Osteoblast (primary cell): ENCODE data around the gene PTK6. TPM values are rescaled to one million over a fixed set of nuclear protein-coding genes. Genes with fewer than 3 reads are reported as not detected.

ENCODE experiments used
- DNase-seq: peaks from one replicate; pipeline ENCODE4 v3.0.0; 2011; ENCODE audit warnings: low spot score, mixed read lengths; ENCODE audit not compliant: insufficient read length; ENCODE audit errors: missing footprints
- H2AFZ ChIP-seq: 2 replicates; pipeline ENCODE4 v1.6.0; 2011; ENCODE audit warnings: mild to moderate bottlenecking, low read length
- H3K27ac ChIP-seq: 2 replicates; pipeline ENCODE4 v1.5.1; 2011; ENCODE audit warnings: mild to moderate bottlenecking, low read depth, low read length, moderate library complexity
- H3K27me3 ChIP-seq: 2 replicates; pipeline ENCODE4 v1.6.0; 2012; ENCODE audit warnings: mild to moderate bottlenecking, control low read depth, inconsistent platforms, low read length, moderate library complexity; ENCODE audit not compliant: insufficient read depth
- H3K36me3 ChIP-seq: 2 replicates; pipeline ENCODE4 v1.5.1; 2011; ENCODE audit warnings: mild to moderate bottlenecking, low read length, control low read depth, moderate library complexity; ENCODE audit not compliant: insufficient read depth
- H3K4me1 ChIP-seq: 2 replicates; pipeline ENCODE4 v1.5.1; 2011; ENCODE audit warnings: mild to moderate bottlenecking, low read length, control low read depth, moderate library complexity; ENCODE audit not compliant: insufficient read depth
- H3K4me2 ChIP-seq: 2 replicates; pipeline ENCODE4 v1.6.0; 2011; ENCODE audit warnings: mild to moderate bottlenecking, low read length; ENCODE audit not compliant: insufficient read depth
- H3K4me3 ChIP-seq: fragments of 200-600 bp; sonication (generic); 3 replicates; pipeline ENCODE4 v1.5.1; 2012; ENCODE audit warnings: mild to moderate bottlenecking, low read length, inconsistent platforms; ENCODE audit not compliant: insufficient read depth
- H3K79me2 ChIP-seq: 2 replicates; pipeline ENCODE4 v1.6.0; 2012; ENCODE audit warnings: mild to moderate bottlenecking, low read length, control low read depth, inconsistent platforms; ENCODE audit not compliant: insufficient read depth
- H3K9me3 ChIP-seq: 2 replicates; pipeline ENCODE4 v1.5.1; 2011; ENCODE audit warnings: low read depth, low read length, control low read depth
- H4K20me1 ChIP-seq: 2 replicates; pipeline ENCODE4 v1.6.0; 2012; ENCODE audit warnings: mild to moderate bottlenecking, low read length, control low read depth; ENCODE audit not compliant: insufficient read depth
- total RNA-seq: library from RNA; depleted of rRNA; stranded (reverse); fragments of >200 nt; gene quantifications from 2 replicates; pipeline ENCODE4 v1.2.3, GENCODE V29; 2012
- TF ChIP-seq, protein P1 (sequence below): IDR thresholded peaks from 2 replicates; pipeline ENCODE4 v1.5.1; 2011; ENCODE audit warnings: mild to moderate bottlenecking, low read depth, low read length, moderate library complexity; ENCODE audit errors: extremely low read depth

PTK6 gene
- total RNA-seq, 1 donor = not detected

- no peaks in the 10 kb centered on the region for H3K36me3 ChIP-seq
- no peak overlapping the region for H3K27ac ChIP-seq
- peaks cover 35% of the 10 kb centered on the region for H3K27me3 ChIP-seq
- H3K9me3 ChIP-seq = no peaks in the 10 kb centered on the region
- H3K79me2 ChIP-seq = no peaks in the 10 kb centered on the region
- no peak overlapping the region for H2AFZ ChIP-seq
- no peak overlapping the region for H3K4me3 ChIP-seq
- H4K20me1 ChIP-seq = no peaks in the 10 kb centered on the region
- no peak overlapping the region for H3K4me2 ChIP-seq
- DNase-seq = peak; percentile 94
- TF ChIP-seq, protein P1, sequence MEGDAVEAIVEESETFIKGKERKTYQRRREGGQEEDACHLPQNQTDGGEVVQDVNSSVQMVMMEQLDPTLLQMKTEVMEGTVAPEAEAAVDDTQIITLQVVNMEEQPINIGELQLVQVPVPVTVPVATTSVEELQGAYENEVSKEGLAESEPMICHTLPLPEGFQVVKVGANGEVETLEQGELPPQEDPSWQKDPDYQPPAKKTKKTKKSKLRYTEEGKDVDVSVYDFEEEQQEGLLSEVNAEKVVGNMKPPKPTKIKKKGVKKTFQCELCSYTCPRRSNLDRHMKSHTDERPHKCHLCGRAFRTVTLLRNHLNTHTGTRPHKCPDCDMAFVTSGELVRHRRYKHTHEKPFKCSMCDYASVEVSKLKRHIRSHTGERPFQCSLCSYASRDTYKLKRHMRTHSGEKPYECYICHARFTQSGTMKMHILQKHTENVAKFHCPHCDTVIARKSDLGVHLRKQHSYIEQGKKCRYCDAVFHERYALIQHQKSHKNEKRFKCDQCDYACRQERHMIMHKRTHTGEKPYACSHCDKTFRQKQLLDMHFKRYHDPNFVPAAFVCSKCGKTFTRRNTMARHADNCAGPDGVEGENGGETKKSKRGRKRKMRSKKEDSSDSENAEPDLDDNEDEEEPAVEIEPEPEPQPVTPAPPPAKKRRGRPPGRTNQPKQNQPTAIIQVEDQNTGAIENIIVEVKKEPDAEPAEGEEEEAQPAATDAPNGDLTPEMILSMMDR = no peak
- H3K4me1 ChIP-seq = peaks cover 4% of the 10 kb centered on the region
These were observed 38.9 kb downstream of the PTK6 start for GRCh38 chr20:63497946-63498935.

DNA sequence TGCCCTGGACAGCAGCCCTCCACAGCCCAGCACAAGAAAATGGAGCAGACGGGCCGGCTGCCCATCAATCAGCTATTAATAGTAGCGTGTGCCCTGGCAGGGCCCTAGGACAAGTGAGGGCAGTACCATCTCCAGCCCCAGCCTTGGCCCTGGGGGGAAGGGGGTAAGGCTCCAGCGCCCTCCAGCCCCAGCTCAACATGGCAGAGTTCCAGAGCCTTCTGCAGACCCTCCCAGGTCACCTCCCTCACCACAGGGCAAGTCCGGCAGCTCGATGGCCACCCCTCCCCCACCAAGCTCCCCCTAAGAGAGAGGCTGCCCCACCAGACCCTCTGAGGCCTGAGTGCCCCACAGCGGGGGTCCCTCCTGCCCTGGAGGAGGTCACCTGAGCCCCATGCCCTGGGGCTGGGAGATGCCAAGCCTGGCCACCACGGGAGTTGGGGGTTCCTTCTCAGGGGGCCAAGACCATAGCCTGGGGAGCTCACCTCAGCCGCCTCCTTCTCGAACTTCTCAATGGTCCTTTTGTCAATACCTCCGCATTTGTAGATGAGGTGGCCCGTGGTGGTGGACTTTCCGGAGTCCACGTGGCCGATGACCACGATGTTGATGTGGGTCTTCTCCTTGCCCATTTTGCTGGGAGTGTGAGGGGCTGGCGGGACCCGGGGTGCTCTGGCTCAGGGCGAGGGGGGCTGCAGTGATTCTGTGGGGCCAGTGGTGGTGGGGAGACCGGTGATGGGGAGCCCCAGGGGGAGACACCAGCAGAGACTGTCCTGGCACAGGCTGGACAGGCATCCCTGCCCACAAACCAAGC lies 39.8 kb downstream of the PTK6 start:
- Histone ChIP-seq H3K79me2 (no peaks in the 10 kb centered on the region), H4K20me1 (no peaks in the 10 kb centered on the region), H3K27me3 (peaks cover 32% of the 10 kb centered on the region), H3K4me1 (peaks cover 4% of the 10 kb centered on the region), H3K27ac (no peak overlapping the region), H3K4me2 (no peak overlapping the region), H3K4me3 (no peak overlapping the region), H3K36me3 (no peaks in the 10 kb centered on the region), H2AFZ (no peak overlapping the region), H3K9me3 (no peaks in the 10 kb centered on the region)
- peak; percentile 76 for DNase-seq
- TF ChIP-seq, protein P1 = no peak

DNA sequence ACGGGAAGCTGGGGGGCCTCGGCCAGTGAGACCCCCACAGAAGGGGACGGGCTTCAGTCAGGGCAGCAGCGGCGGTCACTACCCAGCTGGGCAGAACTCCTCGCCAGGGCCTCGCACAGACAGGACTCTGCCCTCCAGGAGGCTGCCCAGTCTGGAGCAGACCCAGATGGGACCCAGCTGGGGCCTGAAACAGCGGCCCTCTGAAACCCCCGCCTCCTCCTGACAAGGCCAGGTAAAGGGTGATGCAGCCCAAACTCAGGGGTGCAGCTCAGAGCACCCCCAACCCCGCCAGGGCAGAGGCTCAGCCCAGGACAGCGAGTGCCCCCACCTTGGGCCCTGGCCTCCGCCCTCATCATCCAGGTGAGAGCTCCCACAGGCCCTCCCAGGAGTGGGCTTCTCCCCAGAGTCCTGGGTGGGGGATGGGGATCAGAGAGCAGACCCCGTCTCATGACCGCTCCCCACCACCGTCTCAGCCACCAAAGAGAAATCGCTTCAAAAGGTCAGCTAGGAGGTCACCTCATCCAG lies 40.5 kb downstream of the PTK6 start:
- peak overlapping the region; percentile 60 for H3K4me3 ChIP-seq
- peak overlapping the region; percentile 76 for H3K4me2 ChIP-seq

More for the DNA sequence above, 40.5 kb downstream of the PTK6 start:
- H3K36me3 ChIP-seq = no peaks in the 10 kb centered on the region
- no peak overlapping the region for H3K27ac ChIP-seq
- H3K79me2 ChIP-seq = no peaks in the 10 kb centered on the region
- H2AFZ ChIP-seq = peak overlapping the region; percentile 51
- H3K4me1 ChIP-seq = peaks cover 4% of the 10 kb centered on the region
- H3K27me3 ChIP-seq = peaks cover 28% of the 10 kb centered on the region
- H3K9me3 ChIP-seq = no peaks in the 10 kb centered on the region
- DNase-seq = peak; percentile 87
- TF ChIP-seq, protein P1 = no peak
- no peaks in the 10 kb centered on the region for H4K20me1 ChIP-seq
